ENCODE measurements around the gene RAP1GAP. TPM values are rescaled to one million over a fixed set of nuclear protein-coding genes. Genes with fewer than 3 reads are reported as not detected.
A peak's percentile ranks its signal among the peaks of the same experiment; 100 is the strongest.

Gene RAP1GAP
- total and polyA plus RNA-seq, 9 of the 15 experiments (the other 6 are each of a cell fraction or from before 2014, with no cell fraction given) = 0.29 to 30.2 (median 19.2) TPM

DNA sequence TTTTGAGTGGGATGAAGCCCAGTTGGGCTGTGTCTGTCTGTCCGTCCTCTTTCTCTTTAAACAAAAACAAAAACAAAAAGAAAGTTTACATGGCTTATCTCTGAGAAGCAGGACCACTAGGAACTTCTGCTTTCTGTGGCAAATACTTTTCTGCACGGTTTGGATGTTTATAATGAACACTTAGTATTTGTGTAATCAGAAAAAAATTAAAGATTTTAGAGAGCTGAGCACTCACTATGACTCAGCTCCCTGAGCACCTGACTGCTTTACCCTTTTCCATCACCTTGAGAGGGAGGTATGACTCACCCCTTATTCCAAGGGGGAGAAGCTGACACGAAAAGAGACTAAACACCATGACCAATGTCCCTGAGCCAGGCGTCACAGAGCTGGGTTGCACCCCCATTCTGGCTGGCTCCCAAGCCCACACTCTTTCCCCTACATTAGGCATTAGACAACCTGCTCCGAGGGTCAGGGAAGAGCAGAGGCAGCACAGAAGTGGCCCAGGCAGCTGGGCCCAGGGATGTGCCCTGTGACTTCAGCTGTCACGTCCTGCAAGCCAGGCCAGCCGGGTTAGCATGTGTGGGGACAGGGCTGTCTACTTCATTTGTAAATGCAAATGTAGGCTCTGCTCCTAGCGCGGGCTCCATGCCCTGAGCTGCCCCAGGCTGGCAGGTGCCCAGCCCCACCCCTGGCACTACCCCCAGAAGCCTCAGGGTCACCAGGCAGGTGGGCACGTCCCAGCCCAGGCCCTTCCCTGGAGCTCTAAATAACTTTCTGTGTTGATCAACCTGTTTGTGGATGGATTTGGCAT lies 30.4 kb downstream of the RAP1GAP start (continued):
- TF ChIP-seq, protein P1, sequence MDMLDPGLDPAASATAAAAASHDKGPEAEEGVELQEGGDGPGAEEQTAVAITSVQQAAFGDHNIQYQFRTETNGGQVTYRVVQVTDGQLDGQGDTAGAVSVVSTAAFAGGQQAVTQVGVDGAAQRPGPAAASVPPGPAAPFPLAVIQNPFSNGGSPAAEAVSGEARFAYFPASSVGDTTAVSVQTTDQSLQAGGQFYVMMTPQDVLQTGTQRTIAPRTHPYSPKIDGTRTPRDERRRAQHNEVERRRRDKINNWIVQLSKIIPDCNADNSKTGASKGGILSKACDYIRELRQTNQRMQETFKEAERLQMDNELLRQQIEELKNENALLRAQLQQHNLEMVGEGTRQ (CRISPR knock-in tag; IDR thresholded peaks at IDR 0.05) = no peak
- TF ChIP-seq MEIS2 (IDR thresholded peaks at IDR 0.05; ENCODE audit: partially characterized antibody) (peak; percentile 63), BRD9 (IDR thresholded peaks at IDR 0.05; ENCODE audit: low read depth, partially characterized antibody) (no peak), ZNF354B (CRISPR knock-in tag; IDR thresholded peaks at IDR 0.05) (no peak), TCF7L2 (IDR thresholded peaks at IDR 0.05; ENCODE audit: low read depth, low read length) (no peak), ZC3H8 (IDR thresholded peaks at IDR 0.05) (no peak), CBX2 (IDR thresholded peaks at IDR 0.05; ENCODE audit: insufficient read depth, low read length, poor library complexity, severe bottlenecking) (no peak), NFRKB (IDR thresholded peaks at IDR 0.05; ENCODE audit: low read depth) (no peak), KDM5B (IDR thresholded peaks at IDR 0.05; ENCODE audit: insufficient replicate concordance, low read depth, low read length) (no peak), RBM15 (IDR thresholded peaks at IDR 0.05; ENCODE audit: insufficient read depth, low read length) (no peak), SIRT6 (IDR thresholded peaks at IDR 0.05; ENCODE audit: low read depth, low read length) (no peak), ZNF140 (CRISPR knock-in tag; IDR thresholded peaks at IDR 0.05) (no peak), MEF2A (IDR thresholded peaks at IDR 0.05; ENCODE audit: control insufficient read depth, low read depth, low read length) (no peak), NFE2L1 (tag; IDR thresholded peaks at IDR 0.05; ENCODE audit: borderline replicate concordance, low read depth) (no peak), ZBTB1 (CRISPR knock-in tag; IDR thresholded peaks at IDR 0.05; ENCODE audit: borderline replicate concordance, low read depth) (no peak), ZNF780A (CRISPR knock-in tag; IDR thresholded peaks at IDR 0.05) (no peak), ZKSCAN8 (CRISPR knock-in tag; IDR thresholded peaks at IDR 0.05) (no peak), LARP7 (IDR thresholded peaks at IDR 0.05) (no peak), DNMT1 (IDR thresholded peaks at IDR 0.05) (no peak), EGR1 (conservative IDR thresholded peaks at IDR 0.05) (no peak), ATF1 (CRISPR knock-in tag; IDR thresholded peaks at IDR 0.05) (no peak), ATF1 (tag; IDR thresholded peaks at IDR 0.05) (peak; percentile 70; the same call in 1 of the 2 replicates), IRF2 (CRISPR knock-in tag; IDR thresholded peaks at IDR 0.05) (no peak)
- TF ChIP-seq, protein P2, sequence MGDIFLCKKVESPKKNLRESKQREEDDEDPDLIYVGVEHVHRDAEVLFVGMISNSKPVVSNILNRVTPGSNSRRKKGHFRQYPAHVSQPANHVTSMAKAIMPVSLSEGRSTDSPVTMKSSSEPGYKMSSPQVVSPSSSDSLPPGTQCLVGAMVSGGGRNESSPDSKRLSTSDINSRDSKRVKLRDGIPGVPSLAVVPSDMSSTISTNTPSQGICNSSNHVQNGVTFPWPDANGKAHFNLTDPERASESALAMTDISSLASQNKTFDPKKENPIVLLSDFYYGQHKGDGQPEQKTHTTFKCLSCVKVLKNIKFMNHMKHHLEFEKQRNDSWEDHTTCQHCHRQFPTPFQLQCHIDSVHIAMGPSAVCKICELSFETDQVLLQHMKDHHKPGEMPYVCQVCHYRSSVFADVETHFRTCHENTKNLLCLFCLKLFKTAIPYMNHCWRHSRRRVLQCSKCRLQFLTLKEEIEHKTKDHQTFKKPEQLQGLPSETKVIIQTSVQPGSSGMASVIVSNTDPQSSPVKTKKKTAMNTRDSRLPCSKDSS (IDR thresholded peaks at IDR 0.05; ENCODE audit: low read depth, partially characterized antibody) = no peak
- TF ChIP-seq, protein P3, sequence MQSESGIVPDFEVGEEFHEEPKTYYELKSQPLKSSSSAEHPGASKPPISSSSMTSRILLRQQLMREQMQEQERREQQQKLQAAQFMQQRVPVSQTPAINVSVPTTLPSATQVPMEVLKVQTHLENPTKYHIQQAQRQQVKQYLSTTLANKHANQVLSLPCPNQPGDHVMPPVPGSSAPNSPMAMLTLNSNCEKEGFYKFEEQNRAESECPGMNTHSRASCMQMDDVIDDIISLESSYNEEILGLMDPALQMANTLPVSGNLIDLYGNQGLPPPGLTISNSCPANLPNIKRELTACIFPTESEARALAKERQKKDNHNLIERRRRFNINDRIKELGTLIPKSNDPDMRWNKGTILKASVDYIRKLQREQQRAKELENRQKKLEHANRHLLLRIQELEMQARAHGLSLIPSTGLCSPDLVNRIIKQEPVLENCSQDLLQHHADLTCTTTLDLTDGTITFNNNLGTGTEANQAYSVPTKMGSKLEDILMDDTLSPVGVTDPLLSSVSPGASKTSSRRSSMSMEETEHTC (IDR thresholded peaks at IDR 0.05) = peak; percentile 89
- TF ChIP-seq, protein P4, sequence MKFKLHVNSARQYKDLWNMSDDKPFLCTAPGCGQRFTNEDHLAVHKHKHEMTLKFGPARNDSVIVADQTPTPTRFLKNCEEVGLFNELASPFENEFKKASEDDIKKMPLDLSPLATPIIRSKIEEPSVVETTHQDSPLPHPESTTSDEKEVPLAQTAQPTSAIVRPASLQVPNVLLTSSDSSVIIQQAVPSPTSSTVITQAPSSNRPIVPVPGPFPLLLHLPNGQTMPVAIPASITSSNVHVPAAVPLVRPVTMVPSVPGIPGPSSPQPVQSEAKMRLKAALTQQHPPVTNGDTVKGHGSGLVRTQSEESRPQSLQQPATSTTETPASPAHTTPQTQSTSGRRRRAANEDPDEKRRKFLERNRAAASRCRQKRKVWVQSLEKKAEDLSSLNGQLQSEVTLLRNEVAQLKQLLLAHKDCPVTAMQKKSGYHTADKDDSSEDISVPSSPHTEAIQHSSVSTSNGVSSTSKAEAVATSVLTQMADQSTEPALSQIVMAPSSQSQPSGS (CRISPR knock-in tag; IDR thresholded peaks at IDR 0.05) = no peak

Measured in K562 (cell line).